Muscle of leg (tissue), 11 donors: ENCODE data around the gene CHRM4. TPM values are rescaled to one million over a fixed set of nuclear protein-coding genes. Genes with fewer than 3 reads are reported as not detected.

Experiments
- DNase-seq: peaks from one replicate; pipeline ENCODE4 v3.0.0; 2013
- H3K27ac ChIP-seq: one replicate; pipeline ENCODE4 v1.5.1; 2013; ENCODE audit warnings: mild to moderate bottlenecking, low read length, control low read depth
- H3K27me3 ChIP-seq: one replicate; pipeline ENCODE4 v1.6.1; 2013; ENCODE audit warnings: low read length; ENCODE audit not compliant: control insufficient read depth, insufficient read depth
- H3K36me3 ChIP-seq: one replicate; pipeline ENCODE4 v1.6.1; 2013; ENCODE audit warnings: low read length; ENCODE audit not compliant: control insufficient read depth, insufficient read depth
- H3K4me1 ChIP-seq: one replicate; pipeline ENCODE4 v1.6.1; 2013; ENCODE audit warnings: low read length; ENCODE audit not compliant: control insufficient read depth, insufficient read depth
- H3K4me3 ChIP-seq: one replicate; pipeline ENCODE4 v1.5.1; 2013; ENCODE audit warnings: low read length, control low read depth
- H3K9me3 ChIP-seq: replicated peaks from 2 replicates; pipeline ENCODE4 v1.6.1; 2013; ENCODE audit warnings: low read depth, low read length; ENCODE audit not compliant: control insufficient read depth
- WGBS: methylation state at CpG from one replicate; pipeline ENCODE4 v1.1.5; 2013; ENCODE audit warnings: missing lambda C conversion rate; ENCODE audit not compliant: insufficient coverage; 5-methylcytosine and 5-hydroxymethylcytosine counted together
- polyA plus RNA-seq, 8 donors: library from polyadenylated mRNA; unstranded; fragments of 120-200 nt; gene quantifications; one replicate each; pipeline versions ENCODE4 v1.2.1 to v1.2.3, GENCODE V29; 2013; ENCODE audit warnings: inconsistent platforms in 1 of 8, low replicate concordance in 1 of 8; ENCODE audit not compliant: insufficient read length in 8 of 8, insufficient read depth in 1 of 8
- total RNA-seq: library from RNA; stranded (reverse); fragments of 120-200 nt; gene quantifications from one replicate; pipeline ENCODE4 v1.2.4, GENCODE V29; 2013

Gene CHRM4
- total and polyA plus RNA-seq, 9 donors, result 0.12 to 0.22 (median 0.13) TPM; not detected in 5

DNA sequence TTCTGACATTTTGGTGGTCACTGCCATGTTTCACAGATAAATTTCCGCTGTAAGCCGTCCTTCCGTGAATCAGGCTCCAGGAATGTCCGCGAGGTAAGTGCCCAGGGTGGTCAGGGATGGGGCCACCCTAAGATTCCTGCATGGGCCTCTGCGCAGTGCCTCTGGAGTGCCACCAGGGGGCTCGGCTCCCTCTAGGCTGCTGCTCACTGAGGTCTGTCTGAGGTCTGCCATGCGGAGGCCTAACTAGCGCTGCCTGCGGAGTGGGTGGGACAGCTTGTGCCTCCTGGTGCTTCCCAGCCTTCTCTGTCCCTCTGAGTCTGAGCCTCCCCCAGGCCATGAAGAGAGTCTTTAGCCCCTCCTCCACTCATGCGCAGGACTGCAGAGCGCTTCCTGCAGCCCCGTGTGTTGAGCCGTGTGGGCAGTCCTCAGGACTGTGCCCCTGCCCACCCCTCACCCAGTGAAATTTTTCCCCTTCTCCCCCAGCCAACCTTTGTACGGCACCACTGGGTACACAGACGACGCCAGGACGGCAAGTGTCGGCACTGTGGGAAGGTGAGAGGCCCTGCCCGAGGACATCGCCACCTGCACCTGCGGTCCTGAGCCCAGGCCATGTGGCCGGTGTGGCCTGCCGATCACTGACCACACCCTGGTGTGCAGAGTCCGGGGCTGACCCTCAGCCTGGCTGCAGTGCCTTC, 22.0 kb downstream of the CHRM4 start:
- peak; percentile 65 for DNase-seq
- H3K36me3 ChIP-seq, result peaks cover 63% of the 10 kb centered on the region
- H3K4me1 ChIP-seq, result peaks cover 58% of the 10 kb centered on the region
- H3K9me3 ChIP-seq, result no peaks in the 10 kb centered on the region
- H3K4me3 ChIP-seq, result no peak overlapping the region
- 61% methylated on average over 24 of the region's 25 CpGs for WGBS
- H3K27ac ChIP-seq, result no peak overlapping the region
- no peaks in the 10 kb centered on the region for H3K27me3 ChIP-seq

DNA sequence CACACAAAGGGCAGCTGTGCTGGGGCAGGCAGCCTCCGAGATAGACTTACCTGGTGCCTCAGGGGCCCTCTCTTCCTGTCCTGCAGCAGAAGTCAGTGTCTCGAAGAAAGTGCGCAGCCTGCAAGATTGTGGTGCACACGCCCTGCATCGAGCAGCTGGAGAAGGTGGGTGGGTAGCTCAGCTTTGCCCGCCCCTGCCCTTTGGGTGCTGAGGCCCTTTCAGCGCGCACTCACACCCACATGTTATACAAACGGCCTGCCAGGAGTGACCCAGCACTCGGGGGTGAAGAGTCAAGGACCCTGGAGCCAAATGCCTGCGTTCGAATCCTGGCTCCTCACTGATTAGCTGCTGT, 23.7 kb downstream of the CHRM4 start:
- DNase-seq, result no peak
- peaks cover 69% of the 10 kb centered on the region for H3K4me1 ChIP-seq
- no peak overlapping the region for H3K4me3 ChIP-seq
- peak overlapping the region; percentile 20 for H3K27ac ChIP-seq
- 64% methylated on average over 5 of the region's 12 CpGs for WGBS
- H3K9me3 ChIP-seq, result no peaks in the 10 kb centered on the region
- no peaks in the 10 kb centered on the region for H3K27me3 ChIP-seq
- peaks cover 51% of the 10 kb centered on the region for H3K36me3 ChIP-seq

DNA sequence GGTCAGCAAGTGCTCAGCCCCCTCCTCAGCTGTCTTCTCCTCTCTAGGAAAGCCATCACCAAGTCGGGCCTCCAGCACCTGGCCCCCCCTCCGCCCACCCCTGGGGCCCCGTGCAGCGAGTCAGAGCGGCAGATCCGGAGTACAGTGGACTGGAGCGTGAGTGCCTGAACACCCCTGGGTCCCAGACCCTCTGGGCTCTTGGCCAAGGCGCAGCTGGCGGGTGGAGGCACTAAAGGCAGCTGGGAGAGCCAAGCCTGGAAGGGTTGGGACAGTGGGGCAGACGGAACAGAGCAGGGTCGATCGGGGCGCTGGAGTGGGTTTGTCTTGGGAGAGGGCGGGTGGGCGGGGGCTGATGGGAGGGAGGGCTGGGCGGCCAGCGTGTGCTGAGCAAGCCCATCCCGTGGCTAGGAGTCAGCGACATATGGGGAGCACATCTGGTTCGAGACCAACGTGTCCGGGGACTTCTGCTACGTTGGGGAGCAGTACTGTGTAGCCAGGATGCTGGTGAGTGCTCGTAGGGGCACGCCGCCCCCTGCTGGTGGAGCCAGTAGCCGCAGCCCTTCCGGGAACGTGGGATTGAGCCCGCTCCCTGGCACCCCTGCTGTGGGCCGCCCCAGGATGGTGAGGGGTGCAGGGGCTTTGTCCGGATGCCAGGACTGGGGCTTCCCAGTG, 24.2 kb downstream of the CHRM4 start:
- DNase-seq, result peak; percentile 92
- WGBS, result 3% methylated on average over 21 of the region's 32 CpGs
- H3K36me3 ChIP-seq, result peaks cover 47% of the 10 kb centered on the region

DNA sequence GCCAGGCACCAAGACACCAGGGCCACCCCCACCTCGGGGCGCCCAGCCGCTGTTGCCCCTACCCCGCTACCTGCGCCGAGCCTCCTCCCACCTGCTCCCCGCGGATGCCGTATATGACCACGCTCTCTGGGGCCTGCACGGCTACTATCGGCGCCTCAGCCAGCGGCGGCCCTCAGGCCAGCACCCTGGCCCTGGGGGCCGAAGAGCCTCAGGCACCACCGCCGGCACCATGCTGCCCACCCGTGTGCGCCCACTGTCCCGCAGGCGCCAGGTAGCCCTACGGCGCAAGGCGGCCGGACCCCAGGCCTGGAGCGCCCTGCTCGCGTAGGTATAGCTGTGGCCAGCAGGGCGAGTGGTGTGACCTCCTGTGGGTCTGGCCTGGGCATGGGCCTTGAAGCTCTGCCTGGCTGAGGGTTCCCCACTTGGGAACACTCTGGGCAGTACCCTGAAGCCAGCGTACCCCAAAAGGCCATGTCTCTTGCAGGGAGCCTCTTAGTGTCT, 24.9 kb downstream of the CHRM4 start:
- Histone ChIP-seq H3K36me3 (peaks cover 40% of the 10 kb centered on the region), H3K4me3 (no peak overlapping the region)
- 88% methylated on average over 30 of the region's 31 CpGs for WGBS

More for the DNA sequence above, 24.2 kb downstream of the CHRM4 start:
- Histone ChIP-seq H3K9me3 (no peaks in the 10 kb centered on the region), H3K4me1 (peaks cover 72% of the 10 kb centered on the region), H3K27me3 (no peaks in the 10 kb centered on the region), H3K4me3 (no peak overlapping the region), H3K27ac (peak overlapping the region; percentile 67)

DNA sequence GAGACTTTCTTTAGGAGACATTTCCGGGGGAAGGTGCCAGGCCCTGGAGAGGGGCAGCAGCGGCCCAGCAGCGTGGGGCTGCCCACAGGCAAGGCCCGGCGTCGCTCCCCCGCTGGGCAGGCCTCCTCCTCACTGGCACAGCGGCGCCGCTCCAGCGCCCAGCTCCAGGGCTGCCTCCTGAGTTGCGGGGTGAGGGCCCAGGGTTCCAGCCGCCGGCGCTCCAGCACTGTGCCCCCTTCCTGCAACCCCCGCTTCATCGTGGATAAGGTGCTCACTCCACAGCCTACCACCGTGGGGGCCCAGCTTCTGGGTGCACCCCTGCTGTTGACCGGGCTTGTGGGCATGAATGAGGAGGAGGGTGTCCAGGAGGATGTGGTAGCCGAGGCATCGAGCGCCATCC, 25.3 kb downstream of the CHRM4 start:
- no peaks in the 10 kb centered on the region for H3K9me3 ChIP-seq
- WGBS, result 87% methylated on average over 13 of the region's 22 CpGs
- peaks cover 36% of the 10 kb centered on the region for H3K36me3 ChIP-seq
- H3K27ac ChIP-seq, result no peak overlapping the region
- H3K4me3 ChIP-seq, result no peak overlapping the region
- H3K4me1 ChIP-seq, result peaks cover 75% of the 10 kb centered on the region
- no peak for DNase-seq
- H3K27me3 ChIP-seq, result no peaks in the 10 kb centered on the region

More for the DNA sequence above, 24.9 kb downstream of the CHRM4 start:
- H3K4me1 ChIP-seq, result peaks cover 72% of the 10 kb centered on the region
- H3K27ac ChIP-seq, result peak overlapping the region; percentile 67
- H3K9me3 ChIP-seq, result no peaks in the 10 kb centered on the region
- DNase-seq, result no peak
- H3K27me3 ChIP-seq, result no peaks in the 10 kb centered on the region

DNA sequence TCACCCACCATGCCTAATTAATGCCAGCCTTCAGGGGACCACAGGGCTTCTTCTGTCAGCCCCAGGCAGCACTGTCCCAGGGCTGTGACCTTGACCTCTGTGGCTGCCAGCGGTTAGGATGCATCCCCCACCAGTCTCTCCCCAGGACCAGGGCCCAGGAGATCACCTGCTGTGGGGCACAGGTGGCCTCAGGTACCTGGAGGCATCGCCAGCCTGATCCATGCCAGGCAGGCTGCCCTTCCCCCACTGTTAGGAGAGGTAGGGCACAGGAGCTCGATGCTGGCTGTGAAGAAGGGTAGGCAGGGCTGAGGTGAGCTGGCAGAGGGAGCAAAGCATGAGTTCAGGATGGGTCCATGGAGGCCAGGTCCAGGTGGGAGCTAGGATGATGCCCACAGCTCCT, 26.8 kb downstream of the CHRM4 start:
- no peak for DNase-seq
- H3K27ac ChIP-seq, result no peak overlapping the region
- H3K36me3 ChIP-seq, result peaks cover 26% of the 10 kb centered on the region
- WGBS, result 33% methylated on average over 1 of the region's 3 CpGs
- H3K4me3 ChIP-seq, result no peak overlapping the region
- no peaks in the 10 kb centered on the region for H3K9me3 ChIP-seq
- H3K4me1 ChIP-seq, result peaks cover 82% of the 10 kb centered on the region
- H3K27me3 ChIP-seq, result no peaks in the 10 kb centered on the region

DNA sequence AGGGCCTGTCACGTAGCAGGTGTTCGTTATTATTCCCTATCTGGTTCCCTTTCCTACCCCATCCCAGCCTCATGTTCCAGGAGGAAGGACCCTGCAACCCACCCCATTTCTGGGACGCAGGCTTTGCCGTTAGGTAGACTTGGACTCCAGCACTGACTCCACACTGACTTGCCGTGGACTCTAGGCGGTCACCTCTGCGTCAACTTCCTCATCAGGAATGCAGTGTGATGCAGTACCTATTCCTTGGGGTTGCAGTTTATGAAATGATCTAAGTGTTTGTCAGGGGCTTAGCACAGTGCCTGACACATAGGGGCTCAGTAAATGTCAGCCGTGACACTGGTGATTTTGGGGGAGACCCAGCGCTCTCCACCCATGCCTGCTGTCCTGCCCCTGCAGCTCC, 27.5 kb downstream of the CHRM4 start:
- Histone ChIP-seq H3K36me3 (peaks cover 19% of the 10 kb centered on the region), H3K9me3 (no peaks in the 10 kb centered on the region), H3K27me3 (no peaks in the 10 kb centered on the region), H3K4me1 (peaks cover 76% of the 10 kb centered on the region), H3K27ac (peak overlapping the region; percentile 98), H3K4me3 (no peak overlapping the region)
- WGBS, result 74% methylated on average over 9 of the region's 9 CpGs
- no peak for DNase-seq

DNA sequence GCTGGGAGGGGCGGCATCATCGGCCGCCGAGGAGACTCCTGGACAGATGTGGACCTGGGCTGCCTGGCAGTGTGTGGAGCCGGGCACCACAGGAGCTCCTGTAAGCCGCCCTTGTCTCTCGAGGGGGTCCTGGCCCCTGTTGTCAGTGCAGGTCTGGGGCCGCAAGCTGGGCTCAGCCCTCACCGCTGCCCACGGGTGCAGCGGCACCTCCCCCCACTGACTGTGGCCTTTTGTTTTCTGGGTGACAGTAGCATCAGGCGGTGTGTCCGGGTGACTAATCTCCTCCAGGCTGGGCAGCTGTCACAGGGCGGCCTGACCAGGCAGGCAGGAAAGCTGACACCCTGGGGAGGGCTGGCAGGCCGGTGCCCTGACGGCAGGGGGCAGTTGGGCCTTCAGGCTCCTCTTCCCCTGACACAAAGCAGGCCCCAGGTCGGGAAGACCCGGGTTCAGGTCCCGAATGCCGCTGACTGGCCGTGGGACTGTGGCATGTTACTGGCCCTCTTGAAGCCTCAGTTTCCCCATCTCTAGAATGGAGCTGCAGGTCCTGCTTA, 28.0 kb downstream of the CHRM4 start:
- H3K36me3 ChIP-seq, result peaks cover 15% of the 10 kb centered on the region
- peak overlapping the region; percentile 98 for H3K27ac ChIP-seq
- peaks cover 76% of the 10 kb centered on the region for H3K4me1 ChIP-seq
- H3K4me3 ChIP-seq, result peak overlapping the region; percentile 18
- WGBS, result 69% methylated on average over 21 of the region's 21 CpGs
- DNase-seq, result peak; percentile 87
- H3K27me3 ChIP-seq, result no peaks in the 10 kb centered on the region
- H3K9me3 ChIP-seq, result no peaks in the 10 kb centered on the region

DNA sequence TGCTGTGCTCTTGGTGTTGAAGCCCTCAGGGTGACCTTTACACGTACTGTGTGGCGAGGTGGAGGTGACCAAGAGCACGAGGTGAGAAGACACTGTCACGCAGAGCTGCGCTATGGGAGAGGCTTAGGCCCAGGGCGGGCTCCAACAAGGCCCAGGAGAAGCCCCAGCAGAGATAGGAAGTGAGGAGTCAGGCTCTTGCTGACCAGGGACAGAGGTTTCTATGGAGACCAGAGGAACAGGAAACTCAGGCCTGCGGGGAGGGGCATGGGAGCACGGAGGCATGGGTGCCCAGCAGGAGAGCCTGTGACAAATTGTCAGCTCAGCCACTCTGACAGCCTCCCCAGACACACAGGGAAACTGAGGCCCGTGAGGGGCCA, 28.6 kb downstream of the CHRM4 start:
- DNase-seq, result peak; percentile 82
- Histone ChIP-seq H3K4me1 (peaks cover 72% of the 10 kb centered on the region), H3K4me3 (peak overlapping the region; percentile 18), H3K9me3 (no peaks in the 10 kb centered on the region), H3K27me3 (no peaks in the 10 kb centered on the region), H3K36me3 (peaks cover 10% of the 10 kb centered on the region), H3K27ac (peak overlapping the region; percentile 98)
- WGBS, result 50% methylated on average over 8 of the region's 9 CpGs
